ENCODE results near the gene BGN. TPM values are rescaled to one million over a fixed set of nuclear protein-coding genes. Genes with fewer than 3 reads are reported as not detected.

The BGN gene
- polyA plus RNA-seq, 3 donors = not detected

DNA sequence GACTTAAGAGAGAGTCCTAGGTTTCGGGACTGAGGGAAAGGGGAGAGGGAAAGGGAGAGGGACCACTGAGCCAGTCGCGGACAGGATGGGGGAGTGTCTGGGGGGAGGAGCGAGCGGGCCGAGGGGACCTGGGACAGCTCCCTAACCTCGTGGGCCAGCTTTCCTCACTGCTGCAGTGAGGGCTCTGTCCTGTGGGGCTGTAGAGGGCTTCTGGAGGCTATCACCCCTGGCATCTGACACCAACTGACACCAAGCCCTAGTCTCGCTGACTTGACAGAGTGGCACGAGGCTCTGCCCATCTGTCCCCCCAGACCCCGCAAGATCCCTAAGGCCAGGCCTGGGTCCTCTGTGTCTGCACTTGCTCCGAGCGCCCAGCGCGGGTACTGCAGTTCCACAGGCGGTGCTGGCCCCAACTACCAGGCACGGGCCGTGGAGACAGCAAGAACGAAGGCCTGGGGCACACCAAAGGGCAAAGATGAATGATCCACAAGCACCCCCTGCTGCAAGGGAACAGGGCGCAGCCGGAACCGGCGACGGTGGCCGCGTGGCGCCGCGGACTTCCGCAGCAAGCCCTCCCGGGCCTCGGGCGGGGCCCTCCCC, 24.9 kb upstream of the BGN start:
- no peak for TF ChIP-seq CTCF (IDR thresholded peaks at IDR 0.05)
- peaks cover 26% of the 10 kb centered on the region for H3K79me2 ChIP-seq (ENCODE audit: insufficient read depth, low read length)
- no peaks in the 10 kb centered on the region for H3K9me3 ChIP-seq (replicated peaks in 1 of 2; ENCODE audit: control insufficient read depth in 1 of 2, insufficient read depth in 1 of 2, low read length in 2 of 2)
- H3K4me2 ChIP-seq (replicated peaks; ENCODE audit: extremely low read depth, low read length, poor library complexity, severe bottlenecking) = peak overlapping the region; percentile 91
- H2AFZ ChIP-seq (ENCODE audit: insufficient read depth, low read depth, low read length, poor library complexity, severe bottlenecking) = peak overlapping the region; percentile 83
- peaks cover 5 to 15% of the 10 kb centered on the region in 2 donors for H3K36me3 ChIP-seq (replicated peaks in 1 of 2; ENCODE audit: control insufficient read depth in 1 of 2, insufficient read depth in 2 of 2, low read length in 2 of 2)
- H3K36me3 Mint-ChIP-seq = peaks cover 7% of the 10 kb centered on the region in 2 donors
- peak overlapping the region; percentile 52 to 83 (median 71) for H3K4me3 ChIP-seq (replicated peaks in 1 of 3; ENCODE audit: low read depth in 2 of 3, low read length in 3 of 3)
- peak overlapping the region in 5 of 7 donors; percentile 54 to 84 (median 79) for H3K27ac Mint-ChIP-seq
- peaks cover 2 to 8% (median 7%) of the 10 kb centered on the region in 3 donors for H3K27me3 Mint-ChIP-seq (ENCODE audit: low read depth in 3 of 3)
- peaks cover 15% of the 10 kb centered on the region for H3K4me1 Mint-ChIP-seq
- no peak for DNase-seq
- peaks cover 13% of the 10 kb centered on the region for H4K20me1 ChIP-seq (ENCODE audit: insufficient read depth, low read length)
- H3K9me3 Mint-ChIP-seq = peaks cover 0 to 5% (median 2%) of the 10 kb centered on the region in 7 donors
- H3K27ac ChIP-seq (ENCODE audit: low read depth in 1 of 2, low read length in 2 of 2) = peak overlapping the region in 1 of 2 donors; percentile 78
- intact Hi-C loops (cut with micrococcal nuclease) = loop anchor here (2.0 to 10.0 kb wide), 5 partner anchors 37 to 639 kb away; partner anchors contain the start of genes CCNQ (in 2 of the 2), CETN2 (in 1 of the 2) and NSDHL (in 1 of the 2)
- peaks cover 18% of the 10 kb centered on the region in 2 donors for H3K4me1 ChIP-seq (ENCODE audit: control insufficient read depth in 1 of 2, insufficient read depth in 2 of 2, low read length in 2 of 2)
- H3K4me3 Mint-ChIP-seq = peak overlapping the region; percentile 82 to 86
- WGBS (ENCODE audit: insufficient coverage) = 0% methylated on average over 24 of the region's 32 CpGs
- peaks cover 0 to 2% of the 10 kb centered on the region in 2 donors for H3K27me3 ChIP-seq (ENCODE audit: control insufficient read depth in 2 of 2, insufficient read depth in 2 of 2, low read length in 2 of 2)
- H3K9ac ChIP-seq (ENCODE audit: insufficient read depth, low read length, poor library complexity, severe bottlenecking) = peak overlapping the region; percentile 67

- WGBS (ENCODE audit: insufficient coverage) = 0% methylated on average over 23 of the region's 70 CpGs
- peak within 1 kb of the TSS; percentile 91 for H3K4me2 ChIP-seq (replicated peaks; ENCODE audit: extremely low read depth, low read length, poor library complexity, severe bottlenecking)
- peaks cover 7% of the 10 kb centered on the region in 2 donors for H3K36me3 Mint-ChIP-seq
- peaks cover 20 to 21% of the 10 kb centered on the region in 2 donors for H3K4me1 ChIP-seq (ENCODE audit: control insufficient read depth in 1 of 2, insufficient read depth in 2 of 2, low read length in 2 of 2)
- peak within 1 kb of the TSS; percentile 82 to 86 for H3K4me3 Mint-ChIP-seq
- peak within 1 kb of the TSS; percentile 52 to 83 (median 71) for H3K4me3 ChIP-seq (replicated peaks in 1 of 3; ENCODE audit: low read depth in 2 of 3, low read length in 3 of 3)
- H3K27me3 Mint-ChIP-seq (ENCODE audit: low read depth in 3 of 3) = peaks cover 7 to 15% (median 14%) of the 10 kb centered on the region in 3 donors
- peak within 1 kb of the TSS in 1 of 2 donors; percentile 78 for H3K27ac ChIP-seq (ENCODE audit: low read depth in 1 of 2, low read length in 2 of 2)
- peak within 1 kb of the TSS; percentile 67 for H3K9ac ChIP-seq (ENCODE audit: insufficient read depth, low read length, poor library complexity, severe bottlenecking)
- peaks cover 2 to 9% of the 10 kb centered on the region in 2 donors for H3K36me3 ChIP-seq (replicated peaks in 1 of 2; ENCODE audit: control insufficient read depth in 1 of 2, insufficient read depth in 2 of 2, low read length in 2 of 2)
- peak; percentile 49 for TF ChIP-seq CTCF (IDR thresholded peaks at IDR 0.05)
- H3K4me1 Mint-ChIP-seq = peaks cover 15% of the 10 kb centered on the region
- H3K9me3 Mint-ChIP-seq = peaks cover 0 to 5% (median 2%) of the 10 kb centered on the region in 7 donors
- peaks cover 13% of the 10 kb centered on the region for H4K20me1 ChIP-seq (ENCODE audit: insufficient read depth, low read length)
- H3K27ac Mint-ChIP-seq = peak within 1 kb of the TSS in 6 of 7 donors; percentile 25 to 84 (median 76)
- H2AFZ ChIP-seq (ENCODE audit: insufficient read depth, low read depth, low read length, poor library complexity, severe bottlenecking) = peak within 1 kb of the TSS; percentile 83
- H3K9me3 ChIP-seq (replicated peaks in 1 of 2; ENCODE audit: control insufficient read depth in 1 of 2, insufficient read depth in 1 of 2, low read length in 2 of 2) = no peaks in the 10 kb centered on the region
- DNase-seq = peak; percentile 78 to 92 (median 91)
- peaks cover 0 to 8% of the 10 kb centered on the region in 2 donors for H3K27me3 ChIP-seq (ENCODE audit: control insufficient read depth in 2 of 2, insufficient read depth in 2 of 2, low read length in 2 of 2)
- intact Hi-C loops (cut with micrococcal nuclease) = loop anchor here (2.0 to 10.0 kb wide), 5 partner anchors 37 to 640 kb away; partner anchors contain the start of genes CCNQ (in 2 of the 2), CETN2 (in 1 of the 2) and NSDHL (in 1 of the 2)
- peaks cover 26% of the 10 kb centered on the region for H3K79me2 ChIP-seq (ENCODE audit: insufficient read depth, low read length)
Observed at GRCh38 chrX:153470411-153471363, 24.1 kb upstream of the BGN start, which contains the start of gene HAUS7. Gene HAUS7 (minus strand): TSS chrX:153470576. CDS start chrX:153470557, 19 bp downstream.

All from CD14-positive monocyte (primary cell).